BE2C (cell line): ENCODE measurements around the gene HECTD4.

ENCODE experiments used
- DNase-seq: peaks from one replicate; pipeline ENCODE4 v3.0.0-alpha.2; 2020
- H3K27me3 ChIP-seq: fragments of 250-450 bp; sonication (Bioruptor Pico); 2 replicates; pipeline ENCODE4 v1.5.1; 2020; ENCODE audit warnings: mild to moderate bottlenecking
- H3K36me3 ChIP-seq: fragments of 250-450 bp; sonication (Bioruptor Pico); 2 replicates; pipeline ENCODE4 v1.5.1; 2020; ENCODE audit warnings: mild to moderate bottlenecking
- H3K4me1 ChIP-seq: fragments of 250-450 bp; sonication (Bioruptor Pico); 2 replicates; pipeline ENCODE4 v1.5.1; 2020
- H3K4me3 ChIP-seq: 2 replicates; pipeline ENCODE4 v1.5.1; 2011; ENCODE audit warnings: low read depth, low read length
- H3K9me3 ChIP-seq: fragments of 250-450 bp; sonication (Bioruptor Pico); 2 replicates; pipeline ENCODE4 v1.5.1; 2020
- CTCF ChIP-seq: IDR thresholded peaks from 2 replicates; pipeline ENCODE4 v1.5.1; 2012; ENCODE audit warnings: mild to moderate bottlenecking, low read depth, low read length

The HECTD4 gene

GRCh38 chr12:112148031-112148513, 234.2 kb downstream of the HECTD4 start:
- TF ChIP-seq CTCF = no peak
- no peaks in the 10 kb centered on the region for H3K27me3 ChIP-seq
- no peak for DNase-seq
- H3K4me1 ChIP-seq = no peaks in the 10 kb centered on the region
- peaks cover 53% of the 10 kb centered on the region for H3K36me3 ChIP-seq
- H3K9me3 ChIP-seq = no peaks in the 10 kb centered on the region
- no peak overlapping the region for H3K4me3 ChIP-seq

- Histone ChIP-seq H3K36me3 (peaks cover 56% of the 10 kb centered on the region), H3K27me3 (no peaks in the 10 kb centered on the region), H3K4me1 (no peaks in the 10 kb centered on the region), H3K9me3 (no peaks in the 10 kb centered on the region), H3K4me3 (no peak overlapping the region)
- DNase-seq = no peak
- TF ChIP-seq CTCF = no peak
These were observed 236.1 kb downstream of the HECTD4 start for GRCh38 chr12:112146123-112146522.

- no peaks in the 10 kb centered on the region for H3K4me1 ChIP-seq
- DNase-seq = no peak
- peaks cover 48% of the 10 kb centered on the region for H3K36me3 ChIP-seq
- H3K27me3 ChIP-seq = no peaks in the 10 kb centered on the region
- no peak for TF ChIP-seq CTCF
- no peak overlapping the region for H3K4me3 ChIP-seq
- no peaks in the 10 kb centered on the region for H3K9me3 ChIP-seq
These were observed 241.5 kb downstream of the HECTD4 start for GRCh38 chr12:112140728-112141127.

- peaks cover 26% of the 10 kb centered on the region for H3K36me3 ChIP-seq
- H3K9me3 ChIP-seq = no peaks in the 10 kb centered on the region
- no peaks in the 10 kb centered on the region for H3K4me1 ChIP-seq
- DNase-seq = no peak
- no peaks in the 10 kb centered on the region for H3K27me3 ChIP-seq
- H3K4me3 ChIP-seq = no peak overlapping the region
- TF ChIP-seq CTCF = no peak
These were observed 247.5 kb downstream of the HECTD4 start for GRCh38 chr12:112134731-112135130.

GRCh38 chr12:112133418-112133817, 248.8 kb downstream of the HECTD4 start:
- TF ChIP-seq CTCF = no peak
- Histone ChIP-seq H3K4me1 (no peaks in the 10 kb centered on the region), H3K4me3 (no peak overlapping the region), H3K27me3 (no peaks in the 10 kb centered on the region), H3K9me3 (no peaks in the 10 kb centered on the region), H3K36me3 (peaks cover 23% of the 10 kb centered on the region)
- DNase-seq = no peak

- H3K36me3 ChIP-seq = peaks cover 15% of the 10 kb centered on the region
- no peak overlapping the region for H3K4me3 ChIP-seq
- H3K9me3 ChIP-seq = no peaks in the 10 kb centered on the region
- no peaks in the 10 kb centered on the region for H3K4me1 ChIP-seq
- TF ChIP-seq CTCF = no peak
- H3K27me3 ChIP-seq = no peaks in the 10 kb centered on the region
- no peak for DNase-seq
These were observed 250.5 kb downstream of the HECTD4 start for GRCh38 chr12:112131686-112132085.
